Measurements from ENCODE around the gene PRDM7.

PRDM7 gene

GRCh38 chr16:90031931-90032673, 45.0 kb downstream of the PRDM7 start:
- DNase-seq (ENCODE audit: low read depth, low spot score) = peak; percentile 45
- TF ChIP-seq CTCF (IDR thresholded peaks at IDR 0.05; ENCODE audit: low read depth, low read length) = no peak
- no peak overlapping the region for H3K4me3 ChIP-seq (ENCODE audit: low read depth, low read length)
- in situ Hi-C loops (cut with HindIII; ENCODE audit: low sequenced_read_pairs) = no loop called here

- no peak for TF ChIP-seq CTCF (IDR thresholded peaks at IDR 0.05; ENCODE audit: low read depth, low read length)
- no peak overlapping the region for H3K4me3 ChIP-seq (ENCODE audit: low read depth, low read length)
- in situ Hi-C loops (cut with HindIII; ENCODE audit: low sequenced_read_pairs) = no loop called here
- DNase-seq (ENCODE audit: low read depth, low spot score) = no peak
Observed at GRCh38 chr16:90031186-90031930, 45.8 kb downstream of the PRDM7 start.

GRCh38 chr16:90028985-90029384, 48.1 kb downstream of the PRDM7 start:
- no peak for DNase-seq (ENCODE audit: low read depth, low spot score)
- TF ChIP-seq CTCF (IDR thresholded peaks at IDR 0.05; ENCODE audit: low read depth, low read length) = no peak
- no peak overlapping the region for H3K4me3 ChIP-seq (ENCODE audit: low read depth, low read length)
- in situ Hi-C loops (cut with HindIII; ENCODE audit: low sequenced_read_pairs) = no loop called here

- in situ Hi-C loops (cut with HindIII; ENCODE audit: low sequenced_read_pairs) = no loop called here
- no peak overlapping the region for H3K4me3 ChIP-seq (ENCODE audit: low read depth, low read length)
- TF ChIP-seq CTCF (IDR thresholded peaks at IDR 0.05; ENCODE audit: low read depth, low read length) = no peak
- no peak for DNase-seq (ENCODE audit: low read depth, low spot score)
Observed at GRCh38 chr16:90027611-90028010, 49.5 kb downstream of the PRDM7 start.

- no peak for TF ChIP-seq CTCF (IDR thresholded peaks at IDR 0.05; ENCODE audit: low read depth, low read length)
- in situ Hi-C loops (cut with HindIII; ENCODE audit: low sequenced_read_pairs) = no loop called here
- no peak for DNase-seq (ENCODE audit: low read depth, low spot score)
- H3K4me3 ChIP-seq (ENCODE audit: low read depth, low read length) = no peak overlapping the region
Observed at GRCh38 chr16:90026135-90026534, 51.0 kb downstream of the PRDM7 start.

GRCh38 chr16:90023078-90023447, 54.1 kb downstream of the PRDM7 start:
- in situ Hi-C loops (cut with HindIII; ENCODE audit: low sequenced_read_pairs) = no loop called here
- H3K4me3 ChIP-seq (ENCODE audit: low read depth, low read length) = peak overlapping the region; percentile 81
- no peak for TF ChIP-seq CTCF (IDR thresholded peaks at IDR 0.05; ENCODE audit: low read depth, low read length)
- DNase-seq (ENCODE audit: low read depth, low spot score) = no peak

Measured in astrocyte of the spinal cord (primary cell).